ENCODE measurements around the gene ATP6V0A4.

DNA sequence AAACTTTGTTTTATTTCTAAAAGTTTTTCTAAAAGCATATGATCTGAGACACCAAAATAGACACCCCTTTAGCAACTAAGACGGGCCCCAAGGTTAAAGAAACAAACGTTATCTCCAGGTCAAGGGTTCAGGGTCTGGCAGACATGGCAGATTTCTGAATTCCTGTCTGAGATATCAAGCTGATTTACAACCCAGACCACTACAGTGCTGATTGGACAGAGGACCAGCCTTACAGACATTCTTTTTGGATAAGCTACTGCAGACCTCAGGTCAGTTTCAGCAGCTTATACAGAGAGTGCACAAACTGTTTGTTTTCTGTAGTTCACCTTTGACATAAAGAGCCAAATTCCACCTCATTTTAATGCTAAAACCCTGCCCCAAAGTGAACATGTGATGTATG is 131.6 kb downstream of the ATP6V0A4 start:
- no peak for TF ChIP-seq ZFP30 (CRISPR knock-in tag; IDR thresholded peaks at IDR 0.05)
- TF ChIP-seq PPARA (CRISPR knock-in tag; IDR thresholded peaks at IDR 0.05; ENCODE audit: borderline replicate concordance) = no peak
- TF ChIP-seq, protein P1, sequence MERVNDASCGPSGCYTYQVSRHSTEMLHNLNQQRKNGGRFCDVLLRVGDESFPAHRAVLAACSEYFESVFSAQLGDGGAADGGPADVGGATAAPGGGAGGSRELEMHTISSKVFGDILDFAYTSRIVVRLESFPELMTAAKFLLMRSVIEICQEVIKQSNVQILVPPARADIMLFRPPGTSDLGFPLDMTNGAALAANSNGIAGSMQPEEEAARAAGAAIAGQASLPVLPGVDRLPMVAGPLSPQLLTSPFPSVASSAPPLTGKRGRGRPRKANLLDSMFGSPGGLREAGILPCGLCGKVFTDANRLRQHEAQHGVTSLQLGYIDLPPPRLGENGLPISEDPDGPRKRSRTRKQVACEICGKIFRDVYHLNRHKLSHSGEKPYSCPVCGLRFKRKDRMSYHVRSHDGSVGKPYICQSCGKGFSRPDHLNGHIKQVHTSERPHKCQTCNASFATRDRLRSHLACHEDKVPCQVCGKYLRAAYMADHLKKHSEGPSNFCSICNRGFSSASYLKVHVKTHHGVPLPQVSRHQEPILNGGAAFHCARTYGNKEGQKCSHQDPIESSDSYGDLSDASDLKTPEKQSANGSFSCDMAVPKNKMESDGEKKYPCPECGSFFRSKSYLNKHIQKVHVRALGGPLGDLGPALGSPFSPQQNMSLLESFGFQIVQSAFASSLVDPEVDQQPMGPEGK (CRISPR knock-in tag; IDR thresholded peaks at IDR 0.05; ENCODE audit: borderline replicate concordance) = no peak
- 0 out of 2 replicates have a peak, but pooled peaks have one; percentile 82 for TF ChIP-seq GLIS3 (CRISPR knock-in tag; IDR thresholded peaks at IDR 0.05)
- no peak for TF ChIP-seq RARB (CRISPR knock-in tag; IDR thresholded peaks at IDR 0.05)
- TF ChIP-seq CSDC2 (CRISPR knock-in tag; IDR thresholded peaks at IDR 0.05) = no peak
- TF ChIP-seq ESRRG (CRISPR knock-in tag; IDR thresholded peaks at IDR 0.05) = peak; percentile 84; the same call in 1 of the 2 replicates
- TF ChIP-seq ZNF70 (CRISPR knock-in tag; IDR thresholded peaks at IDR 0.05) = no peak
- TF ChIP-seq ZC3H10 (CRISPR knock-in tag; IDR thresholded peaks at IDR 0.05) = no peak
- TF ChIP-seq BACH2 (CRISPR knock-in tag; IDR thresholded peaks at IDR 0.05; ENCODE audit: borderline replicate concordance) = no peak
- TF ChIP-seq, protein P2, sequence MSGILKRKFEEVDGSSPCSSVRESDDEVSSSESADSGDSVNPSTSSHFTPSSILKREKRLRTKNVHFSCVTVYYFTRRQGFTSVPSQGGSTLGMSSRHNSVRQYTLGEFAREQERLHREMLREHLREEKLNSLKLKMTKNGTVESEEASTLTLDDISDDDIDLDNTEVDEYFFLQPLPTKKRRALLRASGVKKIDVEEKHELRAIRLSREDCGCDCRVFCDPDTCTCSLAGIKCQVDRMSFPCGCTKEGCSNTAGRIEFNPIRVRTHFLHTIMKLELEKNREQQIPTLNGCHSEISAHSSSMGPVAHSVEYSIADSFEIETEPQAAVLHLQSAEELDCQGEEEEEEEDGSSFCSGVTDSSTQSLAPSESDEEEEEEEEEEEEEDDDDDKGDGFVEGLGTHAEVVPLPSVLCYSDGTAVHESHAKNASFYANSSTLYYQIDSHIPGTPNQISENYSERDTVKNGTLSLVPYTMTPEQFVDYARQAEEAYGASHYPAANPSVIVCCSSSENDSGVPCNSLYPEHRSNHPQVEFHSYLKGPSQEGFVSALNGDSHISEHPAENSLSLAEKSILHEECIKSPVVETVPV (CRISPR knock-in tag; IDR thresholded peaks at IDR 0.05) = no peak

Data from SK-N-SH treated with all-trans-retinoic acid at 6 μM for 48 hours (cell line).